BJ (cell line): ENCODE measurements around the gene MYADM. TPM values are rescaled to one million over a fixed set of nuclear protein-coding genes. Genes with fewer than 3 reads are reported as not detected.

Source experiments
- CTCF ChIA-PET: fragments of 350-600 bp; formaldehyde crosslinking; extraction: SDS; loops from one replicate; lab custom pipeline; 2021; ENCODE audit warnings: antibody characterized with exemption, inconsistent platforms; lab: Yijun Ruan, JAX
- POLR2A ChIA-PET: fragments of 300-600 bp; sonication (Branson Sonifier 250); formaldehyde crosslinking; extraction: SDS; loops from one replicate; lab custom pipeline; 2021; ENCODE audit warnings: antibody characterized with exemption; lab: Charles Lee
- DNase-seq: peaks from one replicate; pipeline ENCODE4 v3.0.0-alpha.2; 2011; ENCODE audit warnings: low read depth
- H3K27me3 ChIP-seq: 2 replicates; pipeline ENCODE4 v1.6.0; 2011; ENCODE audit warnings: low read length; ENCODE audit not compliant: control insufficient read depth, insufficient read depth
- H3K36me3 ChIP-seq: 2 replicates; pipeline ENCODE4 v1.5.1; 2011; ENCODE audit warnings: low read length; ENCODE audit not compliant: control insufficient read depth, insufficient read depth
- H3K4me3 ChIP-seq: 2 replicates; pipeline ENCODE4 v1.5.1; 2011; ENCODE audit warnings: low read depth, mild to moderate bottlenecking, control low read depth, low read length
- polyA plus RNA-seq: library from polyadenylated mRNA; depleted of rRNA; stranded (reverse); fragments of >200 nt; gene quantifications from 2 replicates; pipeline ENCODE4 v1.2.3, GENCODE V29; 2011
- TF ChIP-seq, protein P1 (sequence below): IDR thresholded peaks from 2 replicates; pipeline ENCODE4 v1.5.1; 2011; ENCODE audit warnings: low read depth, mild to moderate bottlenecking, control low read depth, inconsistent platforms, low read length, moderate library complexity; ENCODE audit not compliant: insufficient read depth

The MYADM gene
- polyA plus RNA-seq, 1 experiment: 134 TPM

DNA sequence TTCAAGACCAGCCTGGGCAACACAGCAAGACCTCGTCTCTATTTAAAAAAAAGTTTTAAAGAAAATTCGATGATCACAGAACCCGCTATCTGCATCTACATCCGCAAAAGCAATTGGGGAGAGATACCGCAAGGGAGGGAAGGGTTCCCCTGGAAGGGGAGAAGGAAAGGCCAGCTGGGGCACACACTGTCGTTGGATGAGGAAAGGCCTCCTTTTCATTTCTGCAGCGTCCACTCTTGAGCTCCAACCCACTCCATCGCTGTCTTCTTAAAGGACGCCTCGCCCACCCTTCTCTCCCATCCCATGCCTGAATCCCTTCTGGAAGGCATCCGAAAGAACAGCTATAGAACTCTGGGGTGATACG is 11.1 kb downstream of the MYADM start:
- H3K27me3 ChIP-seq: peaks cover 13% of the 10 kb centered on the region
- peak overlapping the region; percentile 51 for H3K4me3 ChIP-seq
- H3K36me3 ChIP-seq: peaks cover 12% of the 10 kb centered on the region
- ChIA-PET POLR2A (interaction anchor here (1.1 kb wide), 1 partner anchor 11 kb away, joined by 4 read pairs; the partner anchor contains the start of gene MYADM), CTCF (interaction anchor here (1.1 to 1.5 kb wide), 4 partner anchors 27 to 151 kb away, joined by 3 to 6 read pairs (median 4); no protein-coding TSS in a partner anchor)
- no peak for DNase-seq
- TF ChIP-seq, protein P1, sequence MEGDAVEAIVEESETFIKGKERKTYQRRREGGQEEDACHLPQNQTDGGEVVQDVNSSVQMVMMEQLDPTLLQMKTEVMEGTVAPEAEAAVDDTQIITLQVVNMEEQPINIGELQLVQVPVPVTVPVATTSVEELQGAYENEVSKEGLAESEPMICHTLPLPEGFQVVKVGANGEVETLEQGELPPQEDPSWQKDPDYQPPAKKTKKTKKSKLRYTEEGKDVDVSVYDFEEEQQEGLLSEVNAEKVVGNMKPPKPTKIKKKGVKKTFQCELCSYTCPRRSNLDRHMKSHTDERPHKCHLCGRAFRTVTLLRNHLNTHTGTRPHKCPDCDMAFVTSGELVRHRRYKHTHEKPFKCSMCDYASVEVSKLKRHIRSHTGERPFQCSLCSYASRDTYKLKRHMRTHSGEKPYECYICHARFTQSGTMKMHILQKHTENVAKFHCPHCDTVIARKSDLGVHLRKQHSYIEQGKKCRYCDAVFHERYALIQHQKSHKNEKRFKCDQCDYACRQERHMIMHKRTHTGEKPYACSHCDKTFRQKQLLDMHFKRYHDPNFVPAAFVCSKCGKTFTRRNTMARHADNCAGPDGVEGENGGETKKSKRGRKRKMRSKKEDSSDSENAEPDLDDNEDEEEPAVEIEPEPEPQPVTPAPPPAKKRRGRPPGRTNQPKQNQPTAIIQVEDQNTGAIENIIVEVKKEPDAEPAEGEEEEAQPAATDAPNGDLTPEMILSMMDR: no peak

DNA sequence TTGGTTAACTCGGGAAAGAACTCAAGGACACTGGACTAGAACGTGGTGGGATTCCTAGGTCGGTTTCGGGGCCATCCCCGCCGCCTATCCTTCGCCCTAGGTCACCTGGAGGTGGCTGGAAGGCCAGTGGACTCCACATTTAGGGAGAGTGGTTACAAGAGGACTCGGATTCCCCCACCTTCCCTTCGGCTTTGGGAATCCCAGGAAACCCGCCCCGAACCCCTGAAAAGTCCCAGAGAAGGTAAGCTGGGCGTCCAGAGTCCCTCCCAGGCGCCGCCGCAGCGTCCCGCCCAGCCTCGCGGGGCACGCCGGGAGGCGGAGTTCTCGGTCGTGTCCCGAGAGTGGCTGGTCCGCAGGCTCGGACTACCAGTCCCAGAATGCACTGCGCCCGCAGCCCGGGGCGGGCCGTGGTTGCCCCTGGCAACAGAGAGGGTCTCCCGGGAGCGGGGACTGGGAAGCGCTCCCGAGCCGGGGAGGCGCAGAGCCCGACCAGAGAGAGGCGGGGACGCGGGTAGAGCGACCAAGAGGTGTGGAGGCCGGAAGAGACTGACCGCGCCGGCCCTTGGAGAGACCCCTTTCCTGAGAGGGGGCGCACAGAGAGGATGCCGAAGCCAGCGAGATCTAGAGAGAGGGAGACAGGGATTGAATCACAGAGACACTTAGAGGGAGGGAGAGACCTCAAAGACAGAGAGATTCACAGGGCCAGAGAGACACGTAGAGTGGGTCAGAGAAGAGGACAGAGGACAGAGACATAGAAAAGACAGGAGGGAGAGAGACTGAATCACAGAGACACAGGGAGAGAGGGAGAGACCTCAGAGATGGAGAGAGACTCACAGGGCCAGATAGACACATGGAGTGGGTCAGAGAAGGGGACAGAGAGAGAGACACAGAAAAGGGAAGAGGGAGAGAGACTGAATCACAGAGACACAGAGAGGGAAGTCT is 11.7 kb downstream of the MYADM start:
- ChIA-PET CTCF (interaction anchor here (1.1 to 1.5 kb wide), 4 partner anchors 27 to 151 kb away, joined by 3 to 6 read pairs (median 4); no protein-coding TSS in a partner anchor), POLR2A (interaction anchor here (0.6 to 1.1 kb wide), 2 partner anchors 12 to 258 kb away, joined by 3 to 4 read pairs; partner anchors contain the start of genes CNOT3 and MYADM)
- H3K27me3 ChIP-seq: peaks cover 19% of the 10 kb centered on the region
- peaks cover 6% of the 10 kb centered on the region for H3K36me3 ChIP-seq
- H3K4me3 ChIP-seq: peak overlapping the region; percentile 51
- TF ChIP-seq, protein P1: no peak
- peak; percentile 21 for DNase-seq

DNA sequence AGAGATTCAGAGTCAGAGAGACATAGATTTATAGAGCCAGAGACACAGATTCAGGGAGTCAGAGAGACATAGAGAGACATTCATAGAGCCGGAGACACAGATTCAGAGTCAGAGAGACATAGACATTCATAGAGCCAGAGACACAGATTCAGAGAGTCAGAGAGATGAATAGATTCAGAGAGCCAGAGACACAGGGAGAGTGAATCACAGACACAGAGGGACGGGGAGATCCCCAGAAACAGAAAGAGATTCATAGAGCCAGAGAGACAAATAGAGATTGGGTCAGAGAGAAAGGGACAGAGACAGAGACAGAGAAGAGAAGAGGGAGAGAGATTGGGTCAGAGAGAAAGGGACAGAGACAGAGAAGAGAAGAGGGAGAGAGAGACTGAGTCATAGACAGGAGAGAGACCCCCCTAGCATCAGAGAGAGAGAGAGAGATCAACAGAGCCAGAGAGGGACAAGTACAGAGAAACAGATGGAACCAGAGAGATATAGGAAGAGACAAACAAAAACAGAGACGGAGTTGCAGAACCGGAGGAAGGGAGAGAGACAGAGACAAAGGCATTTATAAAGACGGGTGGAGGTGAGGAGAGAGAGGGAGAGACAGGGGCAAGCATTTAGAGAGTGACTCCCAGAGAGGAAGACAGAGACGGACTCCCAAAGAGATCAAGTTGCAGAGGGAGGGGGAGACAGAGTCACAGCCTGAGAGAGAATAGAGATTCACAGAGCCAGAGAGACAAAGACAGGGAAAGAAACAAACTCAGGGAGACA is 13.2 kb downstream of the MYADM start:
- POLR2A ChIA-PET: no interaction called here
- CTCF ChIA-PET: interaction anchor here (1.2 to 1.3 kb wide), 3 partner anchors 31 to 37 kb away, joined by 3 to 4 read pairs (median 4); no protein-coding TSS in a partner anchor
- TF ChIP-seq, protein P1: no peak
- Histone ChIP-seq H3K27me3 (peaks cover 27% of the 10 kb centered on the region), H3K4me3 (no peak overlapping the region), H3K36me3 (peaks cover 2% of the 10 kb centered on the region)
- no peak for DNase-seq

DNA sequence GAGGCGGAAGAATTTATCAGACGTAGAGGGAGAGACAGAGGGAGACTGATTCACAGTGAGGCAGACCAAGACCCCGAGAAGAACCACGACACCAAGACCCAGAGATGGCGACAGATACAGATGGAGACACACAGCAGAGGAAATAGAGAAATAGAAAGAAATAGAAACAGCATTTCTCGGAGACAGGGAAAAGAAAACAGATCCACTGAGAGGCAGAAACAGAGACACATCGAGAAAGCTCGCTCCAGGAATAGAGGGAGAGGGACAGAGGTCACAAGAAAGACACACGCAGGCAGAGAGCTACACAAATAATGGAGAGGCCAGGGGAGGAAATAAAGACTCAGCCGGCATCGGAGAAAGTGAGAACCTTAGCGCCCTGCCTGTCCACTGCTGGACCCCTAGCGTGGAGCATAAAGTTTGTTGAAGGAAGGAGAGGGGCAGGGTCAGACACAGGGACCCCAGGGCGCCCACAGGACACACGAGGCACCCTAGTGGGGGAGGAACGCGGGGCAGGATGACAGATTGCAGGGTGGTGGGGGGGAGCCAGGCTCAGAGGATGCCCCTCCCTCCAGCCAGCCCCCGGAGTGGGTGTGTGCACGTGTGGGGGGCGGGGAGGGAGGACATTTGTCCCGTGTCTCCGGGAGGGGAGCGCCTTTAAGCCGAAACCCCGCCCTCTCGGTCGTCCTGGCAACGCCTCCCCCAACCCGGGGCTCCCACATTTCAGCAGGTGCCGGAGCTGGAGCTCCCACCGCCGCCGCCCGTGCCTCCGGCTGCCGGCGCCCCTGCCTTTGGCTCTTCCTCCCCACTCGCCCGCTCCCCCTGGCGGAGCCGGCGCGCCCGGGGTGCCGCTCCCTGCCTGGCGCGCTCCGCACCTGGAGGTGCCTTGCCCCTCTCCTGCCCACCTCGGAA is 14.1 kb downstream of the MYADM start, which contains the start of gene PRKCG:
Gene PRKCG, plus strand, starts transcription at position 716 of the 909 bp plus-strand sequence. CDS start 298 bp downstream, outside the sequence.
- H3K27me3 ChIP-seq: peaks cover 27% of the 10 kb centered on the region
- peak within 1 kb of the TSS; percentile 30 for H3K4me3 ChIP-seq
- no peaks in the 10 kb centered on the region; the same call in 1 of the 2 replicates for H3K36me3 ChIP-seq
- TF ChIP-seq, protein P1: peak; percentile 40
- DNase-seq: no peak
- ChIA-PET CTCF (interaction anchor here (0.6 to 1.6 kb wide), 6 partner anchors 19 to 149 kb away, joined by 3 to 5 read pairs (median 4); no protein-coding TSS in a partner anchor), POLR2A (no interaction called here)
